AG09319 (cell line): ENCODE measurements around the gene ATP1B4.

Experiments
- DNase-seq: peaks from one replicate; pipeline ENCODE4 v3.0.0-alpha.2; 2010; ENCODE audit warnings: low read depth; ENCODE audit errors: extremely low read depth
- TF ChIP-seq, protein P1 (sequence below): IDR thresholded peaks from 2 replicates; pipeline ENCODE4 v1.5.1; 2011; ENCODE audit warnings: low read depth, mild to moderate bottlenecking, inconsistent platforms, low read length, moderate library complexity

ATP1B4 gene

GRCh38 chrX:120361764-120362305 lies at the start of gene ATP1B4:
Gene ATP1B4, plus strand, starts transcription at chrX:120362089. Its CDS starts 80 bp downstream, at chrX:120362169.
- TF ChIP-seq, protein P1, sequence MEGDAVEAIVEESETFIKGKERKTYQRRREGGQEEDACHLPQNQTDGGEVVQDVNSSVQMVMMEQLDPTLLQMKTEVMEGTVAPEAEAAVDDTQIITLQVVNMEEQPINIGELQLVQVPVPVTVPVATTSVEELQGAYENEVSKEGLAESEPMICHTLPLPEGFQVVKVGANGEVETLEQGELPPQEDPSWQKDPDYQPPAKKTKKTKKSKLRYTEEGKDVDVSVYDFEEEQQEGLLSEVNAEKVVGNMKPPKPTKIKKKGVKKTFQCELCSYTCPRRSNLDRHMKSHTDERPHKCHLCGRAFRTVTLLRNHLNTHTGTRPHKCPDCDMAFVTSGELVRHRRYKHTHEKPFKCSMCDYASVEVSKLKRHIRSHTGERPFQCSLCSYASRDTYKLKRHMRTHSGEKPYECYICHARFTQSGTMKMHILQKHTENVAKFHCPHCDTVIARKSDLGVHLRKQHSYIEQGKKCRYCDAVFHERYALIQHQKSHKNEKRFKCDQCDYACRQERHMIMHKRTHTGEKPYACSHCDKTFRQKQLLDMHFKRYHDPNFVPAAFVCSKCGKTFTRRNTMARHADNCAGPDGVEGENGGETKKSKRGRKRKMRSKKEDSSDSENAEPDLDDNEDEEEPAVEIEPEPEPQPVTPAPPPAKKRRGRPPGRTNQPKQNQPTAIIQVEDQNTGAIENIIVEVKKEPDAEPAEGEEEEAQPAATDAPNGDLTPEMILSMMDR = no peak
- no peak for DNase-seq

DNA sequence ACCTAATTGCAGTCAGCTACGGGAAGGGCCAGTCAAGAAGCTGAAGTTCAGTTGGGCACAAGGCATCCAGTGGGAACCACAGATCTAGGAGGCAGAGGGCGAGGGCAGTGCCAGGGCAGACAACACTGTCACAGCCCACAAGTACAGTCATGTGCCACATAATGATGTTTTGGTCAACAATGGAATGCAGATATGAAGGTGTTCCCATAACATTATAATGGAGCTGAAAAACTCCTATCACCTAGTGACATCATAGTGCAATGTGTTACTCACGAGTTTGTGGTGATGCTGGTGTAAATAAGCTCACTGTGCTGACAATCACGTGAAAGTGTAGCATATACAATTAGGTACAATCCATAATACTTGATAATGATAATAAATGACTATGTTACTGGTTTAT lies 46.1 kb upstream of the ATP1B4 start:
- TF ChIP-seq, protein P1 = no peak
- DNase-seq = no peak

GRCh38 chrX:120316587-120317283 lies 45.2 kb upstream of the ATP1B4 start:
- DNase-seq = no peak
- TF ChIP-seq, protein P1 = no peak

- no peak for DNase-seq
- TF ChIP-seq, protein P1 = no peak
Observed at GRCh38 chrX:120318411-120318810, 43.5 kb upstream of the ATP1B4 start.

DNA sequence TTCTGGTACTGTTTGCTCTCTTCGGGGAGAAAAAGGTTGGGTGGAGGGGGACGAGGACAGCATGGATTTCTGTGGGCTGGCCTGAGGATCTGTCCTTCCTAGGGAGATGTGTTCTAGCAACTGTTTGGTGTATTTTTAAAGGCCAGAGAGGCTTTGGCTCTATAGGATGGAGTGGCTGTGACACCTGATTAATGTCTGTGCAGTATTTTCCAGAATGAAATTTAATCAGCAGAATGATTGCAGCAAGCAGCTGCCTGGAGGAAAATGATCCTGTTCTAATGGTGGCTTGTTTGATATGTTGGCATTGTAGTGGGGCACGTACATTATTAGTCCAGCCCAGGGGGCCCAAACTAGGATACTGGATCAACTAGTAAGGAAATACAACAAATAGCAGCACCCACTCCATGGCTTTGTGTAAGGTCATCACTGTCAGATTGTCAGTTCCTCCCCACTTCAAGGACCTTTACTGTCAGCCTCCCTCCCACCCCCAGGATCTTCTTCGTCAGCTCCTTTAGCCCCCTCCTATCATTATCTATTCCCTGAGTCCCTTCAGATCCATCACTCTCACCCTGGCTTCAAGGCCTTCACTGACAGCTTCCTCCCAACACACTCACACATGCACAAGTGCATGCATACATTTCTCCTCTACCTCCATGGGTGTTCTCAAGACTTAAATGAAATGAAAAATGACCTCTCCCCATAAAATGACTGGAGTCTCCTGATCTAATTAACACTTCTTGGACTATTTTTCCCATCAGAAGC lies 40.2 kb upstream of the ATP1B4 start:
- TF ChIP-seq, protein P1 = no peak

GRCh38 chrX:120331116-120331515 lies 30.8 kb upstream of the ATP1B4 start:
- TF ChIP-seq, protein P1 = no peak
- no peak for DNase-seq

More for the DNA sequence above, 40.2 kb upstream of the ATP1B4 start:
- DNase-seq = no peak

GRCh38 chrX:120332394-120332793 lies 29.5 kb upstream of the ATP1B4 start:
- TF ChIP-seq, protein P1 = no peak
- no peak for DNase-seq
